Measurements from ENCODE around the gene RPS6KA1. TPM values are rescaled to one million over a fixed set of nuclear protein-coding genes. Genes with fewer than 3 reads are reported as not detected.

The RPS6KA1 gene
- polyA plus RNA-seq, 1 experiment = 3.2 TPM

GRCh38 chr1:26522073-26522472 lies 7.5 kb upstream of the RPS6KA1 start:
- no peaks in the 10 kb centered on the region for H3K36me3 ChIP-seq (ENCODE audit: control insufficient read depth, insufficient read depth, low read length)
- TF ChIP-seq CTCF (IDR thresholded peaks at IDR 0.05; ENCODE audit: insufficient read depth, low read depth, low read length) = no peak
- ChIA-PET CTCF (interaction anchor here (0.9 to 1.2 kb wide), 2 partner anchors 22 to 30 kb away, joined by 3 read pairs; no protein-coding TSS in a partner anchor), POLR2A (no interaction called here)
- H3K27me3 ChIP-seq (ENCODE audit: control insufficient read depth, insufficient read depth, low read length) = peaks cover 14% of the 10 kb centered on the region
- DNase-seq (ENCODE audit: low read depth) = no peak
- H3K4me3 ChIP-seq (ENCODE audit: low read depth, low read length) = no peak overlapping the region

GRCh38 chr1:26524181-26524580 lies 5.4 kb upstream of the RPS6KA1 start:
- no peak for TF ChIP-seq CTCF (IDR thresholded peaks at IDR 0.05; ENCODE audit: insufficient read depth, low read depth, low read length)
- Histone ChIP-seq H3K36me3 (ENCODE audit: control insufficient read depth, insufficient read depth, low read length) (no peaks in the 10 kb centered on the region), H3K4me3 (ENCODE audit: low read depth, low read length) (no peak overlapping the region), H3K27me3 (ENCODE audit: control insufficient read depth, insufficient read depth, low read length) (peaks cover 12% of the 10 kb centered on the region)
- DNase-seq (ENCODE audit: low read depth) = no peak
- POLR2A ChIA-PET = no interaction called here
- CTCF ChIA-PET = interaction anchor here (1.1 to 1.3 kb wide), 2 partner anchors 15 to 24 kb away, joined by 3 read pairs; no protein-coding TSS in a partner anchor

GRCh38 chr1:26526287-26526686 lies 3.3 kb upstream of the RPS6KA1 start:
- ChIA-PET CTCF (interaction anchor here (1.0 kb wide), 1 partner anchor 26 kb away, joined by 3 read pairs; no protein-coding TSS in a partner anchor), POLR2A (no interaction called here)
- no peak for TF ChIP-seq CTCF (IDR thresholded peaks at IDR 0.05; ENCODE audit: insufficient read depth, low read depth, low read length)
- Histone ChIP-seq H3K27me3 (ENCODE audit: control insufficient read depth, insufficient read depth, low read length) (peaks cover 6% of the 10 kb centered on the region), H3K4me3 (ENCODE audit: low read depth, low read length) (no peak overlapping the region), H3K36me3 (ENCODE audit: control insufficient read depth, insufficient read depth, low read length) (no peaks in the 10 kb centered on the region)
- no peak for DNase-seq (ENCODE audit: low read depth)

GRCh38 chr1:26529405-26529654 lies 231 bp upstream of the RPS6KA1 start:
- H3K27me3 ChIP-seq (ENCODE audit: control insufficient read depth, insufficient read depth, low read length) = no peaks in the 10 kb centered on the region
- TF ChIP-seq CTCF (IDR thresholded peaks at IDR 0.05; ENCODE audit: insufficient read depth, low read depth, low read length) = no peak
- CTCF ChIA-PET = interaction anchor here (0.8 to 3.3 kb wide), 5 partner anchors 9 to 29 kb away, joined by 3 to 14 read pairs (median 4); no protein-coding TSS in a partner anchor
- POLR2A ChIA-PET = interaction anchor here (0.7 kb wide), 1 partner anchor 185 kb away, joined by 5 read pairs; no protein-coding TSS in a partner anchor
- DNase-seq (ENCODE audit: low read depth) = no peak
- no peaks in the 10 kb centered on the region for H3K36me3 ChIP-seq (ENCODE audit: control insufficient read depth, insufficient read depth, low read length)
- H3K4me3 ChIP-seq (ENCODE audit: low read depth, low read length) = peak overlapping the region; percentile 47

GRCh38 chr1:26530410-26530894 lies 891 bp downstream of the RPS6KA1 start:
- CTCF ChIA-PET = interaction anchor here (1.0 to 3.3 kb wide), 4 partner anchors 8 to 259 kb away, joined by 3 to 14 read pairs (median 7); no protein-coding TSS in a partner anchor
- Histone ChIP-seq H3K36me3 (ENCODE audit: control insufficient read depth, insufficient read depth, low read length) (no peaks in the 10 kb centered on the region), H3K4me3 (ENCODE audit: low read depth, low read length) (peak overlapping the region; percentile 47), H3K27me3 (ENCODE audit: control insufficient read depth, insufficient read depth, low read length) (no peaks in the 10 kb centered on the region)
- TF ChIP-seq CTCF (IDR thresholded peaks at IDR 0.05; ENCODE audit: insufficient read depth, low read depth, low read length) = no peak
- POLR2A ChIA-PET = no interaction called here
- DNase-seq (ENCODE audit: low read depth) = no peak
